Measurements from ENCODE around the gene NEDD4L. TPM values are rescaled to one million over a fixed set of nuclear protein-coding genes. Genes with fewer than 3 reads are reported as not detected.

NEDD4L gene
- total and polyA plus RNA-seq, 2 experiments from 2014 or later, result 36.2 to 72.3 TPM

- TF ChIP-seq ZNF331 (CRISPR knock-in tag; IDR thresholded peaks at IDR 0.05; ENCODE audit: low read depth) (no peak), ZNF114 (CRISPR knock-in tag; IDR thresholded peaks at IDR 0.05) (no peak), CTCF (conservative IDR thresholded peaks at IDR 0.05; ENCODE audit: low read depth in 2 of 2) (no peak), POLR2AphosphoS5 (IDR thresholded peaks at IDR 0.05; ENCODE audit: low read depth) (no peak), STAT1 (IDR thresholded peaks at IDR 0.05; ENCODE audit: unreplicated experiment) (no peak), EZH2phosphoT487 (IDR thresholded peaks at IDR 0.05; ENCODE audit: unreplicated experiment) (no peak)
Observed at GRCh38 chr18:58416014-58416703, 372.1 kb downstream of the NEDD4L start (continued).

DNA sequence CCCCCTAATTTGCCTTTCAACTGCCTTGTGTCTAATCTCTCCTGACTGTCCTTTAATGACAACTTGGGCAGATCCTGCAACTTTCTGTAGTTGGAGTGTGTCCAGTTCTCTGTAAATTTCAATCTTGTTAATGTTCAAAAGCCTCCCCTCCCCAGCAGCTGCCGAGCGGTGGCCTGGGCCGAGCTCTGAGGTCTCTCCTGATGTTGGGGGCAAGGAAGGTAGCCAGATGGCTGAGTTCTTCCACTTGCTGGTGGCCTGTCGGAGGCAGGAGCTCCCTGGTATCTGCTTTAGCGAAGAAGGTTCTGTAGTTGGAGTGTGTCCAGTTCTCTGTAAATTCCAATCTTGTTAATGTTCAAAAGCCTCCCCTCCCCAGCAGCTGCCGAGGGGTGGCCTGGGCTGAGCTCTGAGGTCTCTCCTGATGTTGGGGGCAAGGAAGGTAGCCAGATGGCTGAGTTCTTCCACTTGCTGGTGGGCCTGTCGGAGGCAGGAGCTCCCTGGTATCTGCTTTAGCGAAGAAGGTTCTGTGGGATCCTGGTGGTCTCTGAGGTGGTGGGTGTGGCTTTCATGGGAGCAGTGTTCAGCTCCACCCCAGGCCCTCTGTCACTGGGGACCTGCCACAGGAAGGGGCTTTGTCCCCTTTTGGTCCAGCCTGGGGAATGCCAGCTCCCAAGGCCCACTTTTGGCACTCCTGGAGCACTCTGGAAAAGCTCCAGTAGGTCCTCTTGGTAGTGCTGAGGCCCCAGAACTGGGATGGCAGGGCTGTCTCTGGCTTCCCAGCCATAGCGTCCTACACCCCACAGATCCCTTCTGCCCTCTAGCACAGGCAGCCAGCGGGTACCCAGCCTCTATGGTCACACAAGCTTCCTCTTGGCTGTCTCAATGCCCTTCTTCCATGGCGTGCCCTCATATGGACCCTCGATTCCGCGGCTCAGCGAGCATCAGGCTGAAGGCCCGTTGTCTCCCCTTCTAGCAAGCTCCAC lies 373.0 kb downstream of the NEDD4L start:
- TF ChIP-seq, protein P1, sequence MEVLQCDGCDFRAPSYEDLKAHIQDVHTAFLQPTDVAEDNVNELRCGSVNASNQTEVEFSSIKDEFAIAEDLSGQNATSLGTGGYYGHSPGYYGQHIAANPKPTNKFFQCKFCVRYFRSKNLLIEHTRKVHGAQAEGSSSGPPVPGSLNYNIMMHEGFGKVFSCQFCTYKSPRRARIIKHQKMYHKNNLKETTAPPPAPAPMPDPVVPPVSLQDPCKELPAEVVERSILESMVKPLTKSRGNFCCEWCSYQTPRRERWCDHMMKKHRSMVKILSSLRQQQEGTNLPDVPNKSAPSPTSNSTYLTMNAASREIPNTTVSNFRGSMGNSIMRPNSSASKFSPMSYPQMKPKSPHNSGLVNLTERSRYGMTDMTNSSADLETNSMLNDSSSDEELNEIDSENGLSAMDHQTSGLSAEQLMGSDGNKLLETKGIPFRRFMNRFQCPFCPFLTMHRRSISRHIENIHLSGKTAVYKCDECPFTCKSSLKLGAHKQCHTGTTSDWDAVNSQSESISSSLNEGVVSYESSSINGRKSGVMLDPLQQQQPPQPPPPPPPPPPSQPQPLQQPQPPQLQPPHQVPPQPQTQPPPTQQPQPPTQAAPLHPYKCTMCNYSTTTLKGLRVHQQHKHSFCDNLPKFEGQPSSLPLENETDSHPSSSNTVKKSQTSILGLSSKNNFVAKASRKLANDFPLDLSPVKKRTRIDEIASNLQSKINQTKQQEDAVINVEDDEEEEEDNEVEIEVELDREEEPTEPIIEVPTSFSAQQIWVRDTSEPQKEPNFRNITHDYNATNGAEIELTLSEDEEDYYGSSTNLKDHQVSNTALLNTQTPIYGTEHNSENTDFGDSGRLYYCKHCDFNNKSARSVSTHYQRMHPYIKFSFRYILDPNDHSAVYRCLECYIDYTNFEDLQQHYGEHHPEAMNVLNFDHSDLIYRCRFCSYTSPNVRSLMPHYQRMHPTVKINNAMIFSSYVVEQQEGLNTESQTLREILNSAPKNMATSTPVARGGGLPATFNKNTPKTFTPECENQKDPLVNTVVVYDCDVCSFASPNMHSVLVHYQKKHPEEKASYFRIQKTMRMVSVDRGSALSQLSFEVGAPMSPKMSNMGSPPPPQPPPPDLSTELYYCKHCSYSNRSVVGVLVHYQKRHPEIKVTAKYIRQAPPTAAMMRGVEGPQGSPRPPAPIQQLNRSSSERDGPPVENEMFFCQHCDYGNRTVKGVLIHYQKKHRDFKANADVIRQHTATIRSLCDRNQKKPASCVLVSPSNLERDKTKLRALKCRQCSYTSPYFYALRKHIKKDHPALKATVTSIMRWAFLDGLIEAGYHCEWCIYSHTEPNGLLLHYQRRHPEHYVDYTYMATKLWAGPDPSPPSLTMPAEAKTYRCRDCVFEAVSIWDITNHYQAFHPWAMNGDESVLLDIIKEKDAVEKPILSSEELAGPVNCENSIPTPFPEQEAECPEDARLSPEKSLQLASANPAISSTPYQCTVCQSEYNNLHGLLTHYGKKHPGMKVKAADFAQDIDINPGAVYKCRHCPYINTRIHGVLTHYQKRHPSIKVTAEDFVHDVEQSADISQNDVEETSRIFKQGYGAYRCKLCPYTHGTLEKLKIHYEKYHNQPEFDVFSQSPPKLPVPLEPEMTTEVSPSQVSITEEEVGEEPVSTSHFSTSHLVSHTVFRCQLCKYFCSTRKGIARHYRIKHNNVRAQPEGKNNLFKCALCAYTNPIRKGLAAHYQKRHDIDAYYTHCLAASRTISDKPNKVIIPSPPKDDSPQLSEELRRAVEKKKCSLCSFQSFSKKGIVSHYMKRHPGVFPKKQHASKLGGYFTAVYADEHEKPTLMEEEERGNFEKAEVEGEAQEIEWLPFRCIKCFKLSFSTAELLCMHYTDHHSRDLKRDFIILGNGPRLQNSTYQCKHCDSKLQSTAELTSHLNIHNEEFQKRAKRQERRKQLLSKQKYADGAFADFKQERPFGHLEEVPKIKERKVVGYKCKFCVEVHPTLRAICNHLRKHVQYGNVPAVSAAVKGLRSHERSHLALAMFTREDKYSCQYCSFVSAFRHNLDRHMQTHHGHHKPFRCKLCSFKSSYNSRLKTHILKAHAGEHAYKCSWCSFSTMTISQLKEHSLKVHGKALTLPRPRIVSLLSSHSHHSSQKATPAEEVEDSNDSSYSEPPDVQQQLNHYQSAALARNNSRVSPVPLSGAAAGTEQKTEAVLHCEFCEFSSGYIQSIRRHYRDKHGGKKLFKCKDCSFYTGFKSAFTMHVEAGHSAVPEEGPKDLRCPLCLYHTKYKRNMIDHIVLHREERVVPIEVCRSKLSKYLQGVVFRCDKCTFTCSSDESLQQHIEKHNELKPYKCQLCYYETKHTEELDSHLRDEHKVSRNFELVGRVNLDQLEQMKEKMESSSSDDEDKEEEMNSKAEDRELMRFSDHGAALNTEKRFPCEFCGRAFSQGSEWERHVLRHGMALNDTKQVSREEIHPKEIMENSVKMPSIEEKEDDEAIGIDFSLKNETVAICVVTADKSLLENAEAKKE (CRISPR knock-in tag; IDR thresholded peaks at IDR 0.05), result no peak
- TF ChIP-seq CREB1 (CRISPR knock-in tag; IDR thresholded peaks at IDR 0.05; ENCODE audit: low read depth) (no peak), CTCF (conservative IDR thresholded peaks at IDR 0.05; ENCODE audit: low read depth in 2 of 2) (no peak)
- Mint-ChIP-seq H3K9me3 (no peaks in the 10 kb centered on the region), H3K4me1 (no peaks in the 10 kb centered on the region), H3K27me3 (ENCODE audit: insufficient read depth, low read depth, poor library complexity) (peaks cover 7% of the 10 kb centered on the region), H3K4me3 (no peak overlapping the region), H3K36me3 (ENCODE audit: low read depth) (no peaks in the 10 kb centered on the region), H3K27ac (no peak overlapping the region; the same call in 1 of the 2 replicates)
- no peak for ATAC-seq
- Histone ChIP-seq H3K4me3 (no peak overlapping the region), H3K4me2 (no peak overlapping the region), H3K36me3 (ENCODE audit: insufficient read depth) (no peaks in the 10 kb centered on the region), H3K27ac (ENCODE audit: low read depth) (no peak overlapping the region), H2AFZ (no peak overlapping the region), H3F3A (replicated peaks; ENCODE audit: low read depth) (no peaks in the 10 kb centered on the region), H3K79me2 (replicated peaks; ENCODE audit: insufficient read depth) (no peaks in the 10 kb centered on the region), H4K20me1 (replicated peaks; ENCODE audit: insufficient read depth) (no peaks in the 10 kb centered on the region), H3K4me1 (ENCODE audit: insufficient read depth) (no peaks in the 10 kb centered on the region), H3K27me3 (ENCODE audit: insufficient read depth) (no peaks in the 10 kb centered on the region), H3K9me2 (ENCODE audit: insufficient read depth) (0 out of 2 replicates have a peak, but pooled peaks cover 2% of the 10 kb centered on the region)
- DNase-seq (ENCODE audit: low spot score), result no peak
